NCI-H2171 (cell line): ENCODE measurements around the gene WDR86.

Source experiments
- DNase-seq: peaks from one replicate; lab custom pipeline; 2025; lab: John Stamatoyannopoulos, UW

Gene WDR86, protein sequence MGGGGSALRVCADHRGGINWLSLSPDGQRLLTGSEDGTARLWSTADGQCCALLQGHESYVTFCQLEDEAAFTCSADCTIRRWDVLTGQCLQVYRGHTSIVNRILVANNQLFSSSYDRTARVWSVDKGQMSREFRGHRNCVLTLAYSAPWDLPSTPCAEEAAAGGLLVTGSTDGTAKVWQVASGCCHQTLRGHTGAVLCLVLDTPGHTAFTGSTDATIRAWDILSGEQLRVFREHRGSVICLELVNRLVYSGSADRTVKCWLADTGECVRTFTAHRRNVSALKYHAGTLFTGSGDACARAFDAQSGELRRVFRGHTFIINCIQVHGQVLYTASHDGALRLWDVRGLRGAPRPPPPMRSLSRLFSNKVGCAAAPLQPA

DNA sequence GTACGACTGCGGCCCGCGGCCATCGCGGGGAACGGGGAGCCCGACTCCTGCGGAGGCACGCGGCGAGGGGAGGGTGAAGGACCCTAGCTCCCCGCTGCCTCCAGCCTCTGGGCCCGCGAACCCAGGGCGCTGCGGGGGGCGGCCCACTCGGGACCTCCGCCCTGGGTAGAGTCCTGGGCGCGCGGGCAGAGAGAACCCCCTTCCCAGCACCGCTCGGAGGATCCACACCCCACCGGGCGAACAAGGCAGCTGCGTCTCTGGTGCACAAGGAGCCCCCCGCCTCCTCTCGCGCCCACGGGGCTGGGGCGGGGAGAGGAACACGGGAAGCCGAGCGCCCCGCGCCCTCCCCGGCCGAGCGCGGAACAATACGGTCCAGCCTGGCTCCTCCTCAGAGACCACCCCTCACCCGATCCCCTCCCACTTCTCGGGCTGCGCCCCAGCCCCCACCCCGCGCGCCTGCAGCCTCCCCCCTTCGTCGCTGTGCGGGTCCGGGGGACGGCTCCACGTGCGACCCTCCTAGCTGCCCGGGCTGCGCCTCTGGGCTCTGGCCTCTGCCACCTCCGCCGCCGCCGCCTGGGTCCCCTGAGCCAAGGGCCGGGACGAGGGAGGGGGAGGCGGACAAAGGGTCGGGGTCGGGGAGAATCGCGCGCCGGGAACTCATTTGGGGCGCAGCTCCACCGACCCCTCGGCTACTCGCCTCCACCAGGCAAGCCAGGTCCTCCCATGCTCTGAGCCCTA lies at the start of gene WDR86:
TSS of gene WDR86 (minus strand) at position 372 of the 738 bp plus-strand sequence. CDS start 449 bp downstream, outside the sequence.
- no peak for DNase-seq

DNA sequence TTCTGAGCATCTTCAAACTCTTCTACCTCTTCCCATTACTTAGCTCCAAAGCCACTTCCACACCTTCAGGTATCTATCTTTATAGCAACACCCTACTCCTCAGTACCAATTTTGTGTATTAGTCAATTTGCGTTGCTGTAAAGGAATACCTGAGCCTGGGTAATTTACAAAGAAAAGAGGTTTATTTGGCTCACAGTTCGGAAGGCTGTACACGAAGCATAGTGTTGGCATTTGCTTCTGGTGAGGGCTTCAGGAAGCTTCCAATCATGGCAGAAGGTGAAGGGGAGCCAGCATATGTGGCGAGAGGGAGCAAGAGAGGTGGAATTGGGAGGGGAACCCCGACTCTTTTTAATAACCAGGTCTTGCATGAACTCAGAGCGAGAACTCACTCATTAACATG lies 47.7 kb upstream of the WDR86 start:
- no peak for DNase-seq

DNA sequence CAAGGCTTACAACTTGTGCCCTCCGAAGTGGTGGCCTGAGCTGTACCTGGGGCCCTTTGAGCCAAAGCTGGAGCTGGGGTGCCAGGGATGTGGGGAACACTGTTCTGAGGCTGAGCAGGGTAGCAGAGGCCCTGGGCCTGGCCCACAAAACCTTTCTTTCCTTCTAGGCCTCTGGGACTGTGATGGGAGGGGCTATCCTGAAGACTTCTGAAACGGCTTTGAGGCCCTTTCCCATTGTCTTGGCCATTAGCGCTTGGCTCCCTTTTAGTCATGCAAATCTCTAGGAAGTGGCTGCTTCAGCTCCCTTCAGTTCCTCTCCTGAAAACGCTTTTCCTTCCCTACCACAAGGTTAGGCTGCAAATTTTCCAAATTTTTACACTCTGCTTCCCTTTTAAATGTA lies 46.9 kb upstream of the WDR86 start:
- DNase-seq = no peak

DNA sequence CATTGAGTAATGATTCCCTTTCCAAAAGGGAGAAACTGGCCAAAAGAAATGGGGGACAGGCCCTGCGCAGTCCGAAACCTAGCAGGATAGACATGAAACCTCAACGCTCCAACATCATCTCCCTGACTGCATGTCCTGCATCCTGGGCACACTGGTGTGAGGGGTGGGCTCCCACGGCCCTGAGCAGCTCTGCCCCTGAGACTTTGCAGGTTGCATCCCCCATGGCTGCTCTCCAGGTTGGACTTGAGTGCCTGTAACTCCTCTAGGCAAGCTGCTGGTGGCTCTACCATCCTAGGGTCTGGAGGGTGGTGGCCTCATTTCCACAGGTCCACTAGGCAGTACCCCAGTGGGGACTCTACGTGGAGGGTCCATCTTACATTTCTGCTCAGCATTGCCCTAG lies 46.4 kb upstream of the WDR86 start:
- no peak for DNase-seq

DNA sequence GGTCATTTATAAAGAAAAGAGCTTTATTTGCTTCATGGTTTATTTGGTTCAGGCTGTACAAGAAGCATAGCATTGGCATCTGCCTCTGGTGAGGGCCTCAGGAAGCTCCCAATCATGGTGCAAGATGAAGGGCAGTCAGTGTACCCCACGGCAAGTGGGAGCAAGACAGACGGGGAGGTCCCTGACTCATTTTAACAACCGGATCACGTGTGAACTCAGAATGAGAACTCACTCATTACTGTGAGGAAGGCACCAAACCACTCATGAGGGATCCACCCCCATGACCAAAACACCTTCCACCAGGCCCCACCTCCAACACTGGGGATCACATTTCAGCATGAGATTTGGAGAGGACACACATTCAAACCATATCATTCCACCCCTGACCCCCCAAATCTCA lies 45.9 kb upstream of the WDR86 start:
- DNase-seq = no peak

DNA sequence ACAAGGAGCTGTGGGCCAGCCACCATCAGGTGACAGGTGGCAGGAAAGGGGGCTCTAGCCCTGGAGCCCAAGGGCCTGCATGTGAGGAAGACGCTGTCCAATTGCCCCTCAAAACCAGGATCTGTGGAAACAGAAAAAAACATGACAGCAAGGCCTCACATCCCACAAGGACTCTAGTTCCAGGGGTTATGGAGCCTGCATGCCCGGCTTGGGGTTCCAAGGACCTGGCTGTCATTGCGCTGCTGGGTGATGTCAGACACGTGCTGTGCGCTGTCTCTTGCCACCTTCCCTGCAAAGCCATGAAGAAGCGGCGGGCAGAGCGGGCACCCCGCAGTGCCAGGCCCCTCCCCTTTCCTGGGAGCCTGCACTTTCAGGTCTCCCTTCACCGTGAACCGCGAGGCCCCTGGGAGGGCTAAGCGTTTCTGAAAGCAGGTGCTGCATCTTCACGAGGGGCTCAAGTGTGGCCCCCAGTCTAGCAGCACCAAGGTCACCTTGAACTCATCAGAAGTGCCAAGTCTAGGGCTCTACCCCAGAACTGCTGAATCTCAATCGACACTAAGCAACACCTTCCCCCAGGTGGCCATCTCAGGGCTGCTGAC lies 45.2 kb upstream of the WDR86 start:
- no peak for DNase-seq

DNA sequence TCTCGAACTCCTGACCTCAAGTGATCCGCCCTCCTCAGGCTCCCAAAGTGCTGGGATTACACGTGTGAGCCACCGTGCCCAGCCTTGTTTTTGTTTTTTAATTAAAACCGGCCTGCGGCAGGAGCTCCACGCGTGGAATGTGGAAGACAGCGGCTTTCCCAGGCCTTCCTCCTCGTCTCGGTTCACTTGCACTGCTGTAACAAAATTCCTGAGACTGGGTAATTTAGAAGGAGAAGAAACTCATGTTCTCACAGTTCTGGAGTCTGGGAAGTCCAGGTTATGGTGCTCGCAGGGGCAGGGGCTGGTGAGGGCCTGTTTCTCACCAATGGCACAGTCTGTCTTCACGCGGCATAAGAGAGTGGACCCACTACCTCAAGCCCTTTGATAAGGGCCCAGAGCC lies 44.5 kb upstream of the WDR86 start:
- DNase-seq = no peak

DNA sequence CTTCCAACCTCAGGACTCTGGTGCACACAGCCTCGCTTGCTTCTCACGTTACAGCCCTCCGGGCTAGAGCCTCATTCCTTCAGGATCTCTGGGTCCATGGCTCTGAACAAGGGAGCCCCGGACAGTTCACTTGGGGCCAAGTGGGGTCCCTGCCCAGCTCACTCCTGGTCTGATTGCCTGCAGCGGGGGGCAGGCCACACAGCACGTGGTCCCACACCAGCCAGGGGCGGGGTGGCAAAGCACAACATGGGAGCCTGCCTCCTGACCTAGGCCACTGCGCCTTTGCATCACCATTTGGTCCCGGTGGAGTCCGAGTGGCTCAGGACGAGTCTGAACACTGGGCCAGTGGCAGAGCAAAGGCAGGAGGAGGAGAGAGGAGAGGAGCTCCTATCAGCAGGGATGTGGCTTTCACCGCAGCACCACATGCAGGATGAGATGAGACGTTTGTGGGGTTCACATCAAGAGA lies 43.5 kb upstream of the WDR86 start:
- DNase-seq = no peak

DNA sequence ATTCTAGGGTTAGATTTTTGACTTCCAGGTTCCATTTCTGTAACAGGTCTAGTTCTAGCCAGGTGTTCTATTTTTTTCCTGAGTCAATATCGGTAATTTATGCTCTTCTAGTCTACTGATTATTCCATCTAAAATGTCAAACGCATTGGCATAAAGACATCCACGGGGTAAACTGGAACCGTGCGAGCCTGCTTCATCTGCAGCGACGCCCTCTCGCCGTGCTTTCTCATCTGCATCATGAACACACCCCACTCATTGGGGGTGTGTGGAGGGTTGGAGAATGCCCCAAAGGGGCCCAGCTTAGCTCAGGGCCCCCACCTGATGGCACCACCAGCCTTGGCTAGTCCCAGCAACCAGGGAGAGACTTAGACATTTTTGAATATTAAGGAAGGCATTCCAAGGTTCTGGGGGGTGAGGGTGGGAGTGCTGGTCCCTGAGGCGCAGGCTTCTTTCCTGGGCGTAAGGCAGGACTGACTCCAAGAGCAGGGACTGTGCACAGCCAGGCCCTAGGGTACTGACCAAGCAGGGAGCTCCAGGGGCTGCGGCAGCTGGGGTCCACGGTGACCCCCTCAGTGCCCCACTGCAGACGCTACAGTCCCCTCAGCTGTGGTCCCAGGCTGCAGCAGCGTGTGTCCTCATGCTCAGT lies 43.0 kb upstream of the WDR86 start:
- DNase-seq = no peak

DNA sequence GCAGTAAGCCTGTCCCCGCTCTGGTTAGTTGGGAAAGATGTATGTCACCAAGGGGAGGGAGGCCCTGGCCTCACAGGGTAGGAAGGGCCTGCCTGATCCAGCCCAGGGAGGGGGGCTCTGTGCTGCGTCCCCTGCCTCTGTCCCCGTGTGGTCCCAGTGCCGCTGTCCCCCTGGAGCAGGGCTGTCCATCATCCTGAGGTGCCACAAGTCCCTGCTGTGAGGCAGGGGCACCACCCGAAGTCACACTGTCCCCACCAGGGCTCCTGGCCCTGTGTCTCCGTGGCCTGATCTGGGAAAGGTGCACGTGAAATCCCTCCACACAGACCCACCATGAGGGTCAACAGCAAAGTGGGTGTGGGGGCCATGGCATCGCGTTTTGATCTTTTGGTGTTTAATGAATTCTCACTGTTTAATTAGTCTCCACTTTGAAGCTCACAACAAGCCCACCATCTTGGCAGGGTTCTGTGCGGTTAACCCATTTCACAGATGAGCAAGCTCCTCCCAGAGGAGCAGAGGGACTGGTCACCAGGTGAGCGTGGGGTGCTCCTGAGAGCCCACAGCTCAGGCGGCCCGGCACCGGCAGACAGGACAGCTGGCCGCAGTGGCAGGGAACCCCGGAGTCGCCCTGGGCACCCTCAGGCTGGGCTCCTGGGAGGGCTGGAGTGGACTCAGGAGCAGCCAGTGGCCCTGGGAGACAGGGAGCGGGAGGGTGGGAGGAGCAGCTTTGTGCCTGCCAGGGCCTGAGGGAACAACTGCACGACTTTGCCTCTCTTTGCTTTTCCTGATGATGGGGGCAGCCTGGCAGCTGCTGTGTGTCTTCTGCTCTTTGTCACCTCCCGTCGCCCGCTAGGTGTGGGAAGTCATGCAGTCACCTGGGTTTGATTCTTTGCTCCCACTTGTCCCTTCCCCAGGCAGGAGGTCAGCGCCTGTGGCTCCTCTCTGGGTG lies 42.1 kb upstream of the WDR86 start:
- DNase-seq = no peak

DNA sequence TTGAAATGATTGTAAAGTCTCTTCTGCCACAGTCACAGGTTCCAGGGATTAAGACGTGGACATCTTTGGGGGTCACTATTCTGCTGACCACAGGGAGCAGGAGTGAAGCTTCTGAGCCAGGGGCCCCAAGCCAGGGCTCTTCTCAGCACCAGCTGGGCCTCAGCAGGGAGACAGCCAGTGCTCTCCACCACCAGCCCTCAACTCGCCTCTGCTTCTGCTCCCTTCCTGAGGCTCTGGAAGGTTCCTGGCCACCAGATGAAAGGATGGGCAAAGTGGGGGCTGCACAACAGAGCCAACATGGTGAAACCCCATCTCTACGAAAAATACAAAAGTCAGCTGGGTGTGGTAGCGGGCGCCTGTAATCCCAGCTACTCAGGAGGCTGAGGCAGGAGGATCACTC lies 41.3 kb upstream of the WDR86 start:
- DNase-seq = no peak

DNA sequence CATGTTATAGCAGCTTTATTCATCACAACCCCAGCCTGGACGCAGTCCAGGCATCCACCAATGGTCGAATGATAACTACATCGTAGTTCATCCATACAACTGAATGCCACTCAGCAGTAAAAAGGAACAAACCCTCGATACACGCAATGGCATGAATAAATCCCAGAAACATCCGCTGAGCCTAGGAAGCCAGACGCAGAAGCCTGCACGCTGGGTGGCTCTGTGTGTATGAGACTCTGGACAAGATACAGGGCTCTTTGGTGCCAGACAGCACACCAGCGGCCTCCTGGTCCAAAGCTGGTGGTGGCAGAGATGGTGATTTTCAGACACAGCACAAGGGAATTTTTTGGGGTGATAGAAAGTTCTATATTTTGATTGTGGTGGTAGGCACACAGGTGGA lies 40.2 kb upstream of the WDR86 start:
- no peak for DNase-seq

DNA sequence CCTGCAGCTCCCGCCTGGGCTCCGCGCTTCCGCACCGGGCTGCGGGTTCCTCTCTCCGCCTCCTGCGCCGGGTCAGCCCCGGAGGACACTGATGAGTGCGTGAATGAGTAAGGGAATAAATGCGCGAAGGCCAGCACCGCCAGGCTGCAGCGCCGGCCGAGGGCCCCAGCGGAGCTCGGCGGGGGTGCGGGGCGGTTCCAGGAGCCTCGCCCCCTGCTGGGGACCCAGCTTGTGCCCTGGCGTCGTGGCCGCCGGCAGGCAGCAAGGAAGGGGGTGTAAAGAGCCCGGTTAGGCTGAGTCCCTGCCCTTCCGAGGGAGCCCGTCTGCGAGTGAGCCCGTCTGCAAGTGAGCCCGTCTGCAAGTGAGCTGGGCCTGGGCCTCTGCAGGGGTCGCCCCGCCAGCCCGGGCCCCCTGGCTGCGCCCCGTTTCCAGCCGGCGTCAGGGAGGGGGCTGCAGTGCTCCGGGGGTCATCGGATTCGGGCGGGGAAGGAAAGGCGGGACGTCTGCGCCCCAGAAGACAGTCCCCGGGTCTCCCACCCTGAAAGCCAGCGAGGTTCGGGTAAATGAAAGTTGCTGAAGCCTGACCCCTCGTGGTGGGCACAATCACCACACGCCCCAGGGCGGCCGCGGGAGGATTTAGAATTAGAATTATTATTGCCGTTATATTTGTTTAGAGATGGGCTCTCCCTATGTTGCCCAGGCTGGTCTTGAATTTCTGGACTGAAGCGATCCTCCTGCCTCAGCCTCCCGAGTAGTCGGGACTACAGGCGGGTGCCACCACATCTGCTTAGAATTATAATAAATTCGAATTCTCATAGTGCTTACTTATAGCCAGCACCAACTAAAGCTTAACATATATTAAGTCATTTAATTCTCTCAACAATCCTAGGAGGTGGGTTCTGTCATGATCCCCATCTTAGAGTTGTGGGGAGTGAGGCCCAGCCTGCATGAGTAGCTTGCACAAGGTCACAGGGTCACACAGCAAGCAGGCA lies 38.7 kb upstream of the WDR86 start:
- peak; percentile 58 for DNase-seq

DNA sequence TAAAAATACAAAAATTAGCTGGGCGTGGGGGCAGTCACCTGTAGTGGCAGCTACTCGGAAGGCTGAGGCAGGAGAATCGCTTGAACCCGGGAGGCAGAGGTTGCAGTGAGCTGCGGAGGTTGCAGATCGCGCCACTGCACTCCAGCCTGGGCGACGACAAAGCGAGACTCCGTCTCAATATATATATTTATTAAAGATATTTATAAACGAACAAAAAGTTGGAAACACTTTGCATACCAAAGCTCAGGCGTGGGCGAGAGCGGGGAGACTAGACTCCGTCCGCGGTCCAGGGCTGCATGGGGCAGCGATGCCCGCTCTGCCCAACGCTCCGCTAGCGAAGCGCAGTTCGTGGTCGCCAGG lies 38.0 kb upstream of the WDR86 start:
- no peak for DNase-seq

DNA sequence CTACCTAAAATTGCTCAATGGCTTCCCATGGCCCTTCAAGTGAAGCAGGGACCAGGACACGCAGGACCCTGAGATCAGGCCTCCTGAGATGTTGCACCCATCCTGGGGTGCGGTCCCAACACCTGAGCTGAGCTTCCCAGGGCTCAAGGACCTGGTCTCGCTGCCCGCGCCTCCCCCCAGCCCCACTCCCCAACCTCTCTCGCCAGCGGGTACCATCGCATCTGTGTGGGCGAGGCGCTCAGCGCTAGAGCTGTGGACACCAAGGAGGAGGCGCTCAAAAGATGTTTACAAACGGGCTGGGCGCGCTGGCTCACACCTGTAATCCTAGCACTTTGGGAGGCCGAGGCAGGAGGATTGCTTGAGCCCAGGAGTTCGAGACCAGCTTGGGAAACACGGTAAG lies 37.5 kb upstream of the WDR86 start:
- DNase-seq = no peak

DNA sequence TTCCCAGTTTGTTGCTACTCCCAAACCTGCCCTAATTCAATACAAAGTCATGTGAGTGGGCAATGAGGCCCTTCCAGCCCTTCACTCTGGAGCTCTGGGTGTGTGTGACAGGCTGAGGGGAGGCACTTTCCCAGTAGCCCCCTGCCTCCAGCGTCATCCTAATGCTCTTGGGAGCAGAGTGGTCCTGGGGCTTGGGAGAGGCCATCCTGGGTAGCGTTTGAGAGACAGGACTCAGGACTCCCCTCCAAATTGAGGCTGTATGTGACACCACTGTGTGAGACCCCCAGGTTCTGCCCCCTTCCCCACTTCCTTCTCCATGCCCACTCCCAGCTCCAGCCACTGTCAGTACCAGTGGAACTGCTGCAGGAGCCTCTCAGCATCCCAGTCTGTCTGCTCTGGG lies 36.6 kb upstream of the WDR86 start:
- DNase-seq = no peak

DNA sequence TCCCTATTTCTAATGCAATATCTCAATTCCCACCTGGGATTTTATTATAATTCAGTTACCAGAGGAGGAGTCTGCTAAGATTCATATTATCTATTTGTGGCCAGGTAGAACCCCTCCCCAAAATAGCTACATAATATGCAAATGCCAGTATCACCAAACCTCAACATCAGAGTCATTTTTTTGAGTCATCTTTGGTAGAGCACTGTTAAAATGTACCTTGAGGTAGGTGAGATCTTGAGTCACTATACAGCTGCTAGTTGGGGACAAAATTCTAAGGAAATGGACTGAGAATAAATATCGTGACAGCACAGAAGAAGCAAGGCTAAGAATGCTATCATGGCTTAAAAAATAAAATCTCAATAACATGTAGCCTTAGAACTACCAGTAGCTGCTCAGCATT lies 34.8 kb upstream of the WDR86 start:
- no peak for DNase-seq

DNA sequence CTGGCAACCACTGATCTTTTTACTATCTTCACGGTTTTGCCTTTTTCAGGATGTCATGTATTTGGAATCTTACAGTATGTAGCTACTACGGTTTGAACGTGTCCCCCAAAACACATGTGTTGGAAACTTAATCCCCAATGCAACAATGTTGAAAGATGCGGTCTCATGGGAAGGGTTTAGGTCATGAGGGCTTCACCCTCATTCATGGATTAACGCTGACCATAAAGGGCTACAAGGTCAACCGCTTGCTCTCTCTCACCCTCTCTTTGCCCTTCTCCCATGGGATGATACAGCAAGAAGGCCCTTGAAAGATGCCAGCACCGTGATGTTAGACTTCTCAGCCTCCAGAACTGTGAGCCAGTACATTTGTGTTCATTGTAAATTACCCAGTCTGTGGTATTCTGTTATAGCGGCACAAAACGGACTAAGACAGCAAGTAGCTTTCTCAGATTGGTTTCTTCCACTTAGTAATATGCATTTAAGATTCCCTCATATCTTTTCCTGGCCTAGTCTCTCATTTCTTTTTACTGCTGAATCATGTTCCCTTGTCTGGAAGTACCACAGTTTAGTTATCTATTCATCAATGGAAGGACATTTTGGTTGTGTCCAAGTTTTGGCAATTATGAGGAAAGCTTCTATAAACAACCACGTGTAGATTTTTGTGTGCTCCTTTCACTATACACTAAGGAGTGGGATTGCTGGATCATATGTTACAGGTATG lies 33.1 kb upstream of the WDR86 start:
- peak; percentile 14 for DNase-seq

DNA sequence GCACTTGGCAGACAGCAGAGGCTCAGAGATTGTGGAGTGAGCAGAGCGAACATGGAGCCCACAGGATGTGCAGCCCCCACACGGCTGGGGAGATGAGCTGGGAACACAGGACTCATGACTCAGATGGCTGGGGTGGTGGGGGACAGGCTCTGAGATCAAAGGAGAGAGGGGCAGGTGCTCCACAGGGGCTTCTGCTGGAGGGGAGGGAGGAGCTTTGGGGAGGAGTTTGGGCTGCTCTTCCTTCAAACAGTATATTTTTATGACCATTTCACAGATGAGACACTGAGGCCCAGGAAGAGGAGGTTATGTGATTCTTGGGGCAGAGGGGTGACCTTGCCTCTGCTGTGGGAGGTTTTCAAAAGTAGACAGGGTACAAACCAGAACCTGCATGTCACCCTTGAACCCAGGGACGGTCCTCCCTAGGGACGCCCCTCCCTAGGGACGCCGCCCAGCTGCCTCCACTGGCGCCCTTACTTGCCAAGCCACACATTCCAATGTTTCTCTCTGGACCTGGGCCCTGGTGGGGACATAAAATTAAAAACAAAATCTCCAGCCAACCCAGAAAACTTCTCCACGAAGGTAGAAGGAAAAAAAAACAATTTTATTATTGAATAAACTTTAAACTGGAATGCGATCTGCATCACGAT lies 31.1 kb upstream of the WDR86 start:
- DNase-seq = no peak
